NCI-H748 (cell line): ENCODE data around the gene CPLX1.
"Not testable (repeated sequence)": the region's sequence is repeated elsewhere in the genome, so short reads cannot be mapped to it uniquely, and the experiment has no call there.

ENCODE experiments used
- DNase-seq: peaks from one replicate; lab custom pipeline; 2025; ENCODE audit not compliant: unreplicated experiment; lab: John Stamatoyannopoulos, UW

The CPLX1 gene

DNA sequence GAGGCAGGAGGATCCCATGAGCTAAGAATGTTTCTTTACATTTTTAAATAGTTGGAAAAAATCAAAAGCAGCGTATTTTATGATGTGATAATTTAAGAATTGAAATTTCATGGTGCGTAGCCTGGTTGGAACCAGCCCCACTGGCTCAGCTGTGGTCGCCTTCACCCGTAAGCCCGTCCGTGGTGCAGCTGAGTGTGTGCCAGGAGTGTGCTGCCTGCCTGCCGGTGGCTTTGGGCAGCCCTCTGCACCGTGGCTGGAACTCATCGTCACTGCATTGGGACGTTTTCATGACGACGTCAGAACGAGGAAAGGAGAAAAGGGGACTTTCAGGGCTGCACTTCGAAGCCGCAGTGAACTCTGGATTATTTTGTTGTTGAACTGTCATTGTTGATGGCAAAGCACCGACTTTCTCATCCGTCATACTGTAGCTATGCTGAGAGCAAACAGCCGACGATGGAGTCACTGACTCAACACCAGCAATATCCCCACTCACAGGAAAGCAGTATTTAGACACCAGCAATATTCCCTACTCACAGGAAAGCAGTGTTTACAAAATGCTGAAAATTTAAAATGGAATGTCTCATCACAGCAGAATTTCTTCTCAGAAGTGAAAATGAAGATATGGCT, 85.2 kb downstream of the CPLX1 start:
- no peak for DNase-seq

DNA sequence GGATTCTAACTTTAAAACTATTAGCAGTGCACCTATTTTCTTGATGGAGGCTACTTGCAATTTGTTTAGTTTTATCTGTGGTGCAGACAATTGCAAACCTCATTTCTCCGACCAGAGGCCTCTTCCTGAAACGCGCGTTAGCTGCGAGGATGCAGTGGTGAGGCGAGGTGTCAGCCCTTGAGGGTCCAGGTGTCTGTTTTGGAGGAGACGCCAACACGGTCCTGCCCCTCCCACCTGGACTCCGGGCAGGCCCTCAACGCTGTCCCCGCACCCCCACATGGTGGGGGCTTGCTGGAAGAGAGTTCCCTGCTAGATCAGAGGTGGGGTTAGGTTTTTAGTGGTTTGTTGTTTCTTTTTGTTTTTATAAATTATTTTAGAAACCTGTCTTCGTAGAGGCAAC, 85.9 kb downstream of the CPLX1 start:
- DNase-seq = no peak

DNA sequence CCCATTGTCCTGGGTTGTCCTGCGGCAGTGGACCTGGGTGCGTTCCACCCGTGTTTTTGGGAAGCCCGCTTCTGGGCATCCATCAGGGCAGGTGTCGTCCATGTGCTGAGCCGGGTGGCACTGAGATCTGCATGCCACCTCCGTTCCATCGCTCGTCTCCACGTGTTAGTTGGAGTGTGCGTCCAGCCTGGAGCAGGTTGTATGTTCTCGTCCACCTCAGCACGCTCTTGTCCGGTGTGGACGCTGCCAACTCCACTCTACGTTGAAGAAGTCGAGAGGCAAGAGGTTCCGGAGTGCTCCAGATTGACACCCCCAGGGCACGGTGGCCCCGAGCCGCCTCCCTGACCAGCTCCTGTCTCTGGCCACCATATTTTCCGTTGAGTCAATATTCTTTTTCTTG, 86.4 kb downstream of the CPLX1 start:
- no peak for DNase-seq

DNA sequence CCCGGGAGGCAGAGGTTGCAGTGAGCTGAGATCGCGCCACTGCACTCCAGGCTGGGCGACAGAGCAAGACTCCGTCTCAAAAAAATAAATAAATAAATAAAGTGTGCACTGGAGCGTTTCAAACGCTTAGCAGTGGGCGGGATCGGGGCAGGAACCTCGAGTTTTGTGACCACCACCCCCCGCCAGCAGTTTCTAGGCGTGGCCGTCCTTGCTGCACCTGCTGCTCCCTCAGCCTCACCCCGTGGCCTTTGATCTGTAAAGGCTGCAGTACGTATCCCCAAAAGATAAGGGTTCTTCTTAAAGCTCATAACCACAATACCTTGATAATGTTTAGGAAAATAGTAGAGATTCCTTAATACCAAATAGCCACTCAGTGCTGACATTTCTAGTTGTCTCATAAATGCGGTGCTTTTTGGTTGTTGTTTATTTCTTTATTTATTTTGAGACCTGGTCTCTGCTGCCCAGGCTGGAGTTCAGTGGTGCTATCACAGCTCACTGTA, 87.1 kb downstream of the CPLX1 start:
- DNase-seq = no peak

DNA sequence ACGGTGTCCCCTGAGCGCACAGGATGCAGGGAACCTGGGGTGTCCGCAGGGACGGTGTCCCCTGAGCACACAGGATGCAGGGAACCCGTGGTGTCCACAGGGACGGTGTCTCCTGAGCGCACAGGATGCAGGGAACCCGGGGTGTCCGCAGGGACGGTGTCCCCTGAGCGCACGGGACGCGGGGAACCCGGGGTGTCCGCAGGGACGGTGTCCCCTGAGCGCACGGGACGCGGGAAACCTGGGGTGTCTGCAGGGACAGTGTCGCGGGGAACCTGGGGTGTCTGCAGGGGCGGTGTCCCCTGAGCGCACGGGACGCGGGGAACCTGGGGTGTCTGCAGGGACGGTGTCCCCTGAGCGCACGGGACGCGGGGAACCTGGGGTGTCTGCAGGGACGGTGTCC, 89.4 kb downstream of the CPLX1 start:
- not testable (repeated sequence) for DNase-seq

DNA sequence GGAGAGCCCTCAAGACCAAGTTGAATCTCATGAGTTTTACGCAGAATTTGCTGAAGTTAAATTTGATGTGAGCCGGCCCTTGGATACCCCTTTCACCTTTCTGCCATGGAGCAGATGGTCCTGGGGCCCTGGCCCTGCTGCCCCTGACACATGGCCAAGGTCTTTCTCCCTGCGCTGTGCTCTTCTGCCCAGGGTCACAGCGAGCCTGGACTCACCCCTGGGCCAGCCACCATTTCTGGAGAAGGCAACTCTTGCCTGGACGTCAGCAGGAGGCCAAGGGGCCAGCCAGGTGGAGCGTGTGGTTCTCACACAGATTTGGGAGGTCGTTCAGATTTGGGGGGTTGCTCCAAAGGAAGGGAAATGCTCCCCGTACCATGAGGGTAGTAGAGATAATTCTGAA, 90.3 kb downstream of the CPLX1 start:
- DNase-seq = no peak
